T47D (cell line): Measurements from ENCODE around the gene SVEP1.

Experiments used
- DNase-seq, 2 experiments: peaks; one replicate each; pipeline versions ENCODE4 v3.0.0 to v3.0.0-alpha.2; 2011 to 2012; ENCODE audit warnings: low read depth in 1 of 2, low spot score in 1 of 2
- JUND ChIP-seq: IDR thresholded peaks from 2 replicates; pipeline ENCODE4 v1.6.1; 2012; ENCODE audit warnings: low read depth
- in situ Hi-C: cut with HindIII; loops from 2 replicates; pipeline ENCODE4 v1.10.0; 2016; ENCODE audit warnings: low sequenced_read_pairs, low pct_unique_long_range_greater_than_20kb

Gene SVEP1

GRCh38 chr9:110446171-110446570, 133.4 kb downstream of the SVEP1 start:
- in situ Hi-C loops = no loop called here
- DNase-seq = no peak
- TF ChIP-seq JUND = no peak

DNA sequence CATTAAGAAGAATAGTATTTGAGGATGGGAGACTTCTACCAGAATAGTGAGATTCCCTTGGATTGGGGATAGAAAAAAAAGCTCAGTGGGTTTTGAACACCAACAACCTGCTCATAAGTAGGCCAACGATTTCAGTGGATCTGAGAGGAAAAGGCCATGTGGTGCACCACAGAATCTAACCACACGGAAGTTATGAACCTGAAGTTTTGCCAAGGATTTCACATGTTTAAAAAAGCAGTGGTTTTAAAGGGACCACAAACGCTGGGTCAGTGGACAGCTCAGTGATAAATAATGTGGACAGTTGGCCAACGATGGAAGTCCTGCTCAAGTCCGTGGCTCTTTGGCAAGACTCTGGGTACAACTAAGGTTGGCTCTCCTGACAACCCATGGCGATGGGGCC, 134.6 kb downstream of the SVEP1 start:
- no peak for TF ChIP-seq JUND
- in situ Hi-C loops = no loop called here

GRCh38 chr9:110443866-110444220, 135.7 kb downstream of the SVEP1 start:
- in situ Hi-C loops = no loop called here
- no peak for TF ChIP-seq JUND
- DNase-seq = no peak

More for the DNA sequence above, 134.6 kb downstream of the SVEP1 start:
- no peak for DNase-seq

DNA sequence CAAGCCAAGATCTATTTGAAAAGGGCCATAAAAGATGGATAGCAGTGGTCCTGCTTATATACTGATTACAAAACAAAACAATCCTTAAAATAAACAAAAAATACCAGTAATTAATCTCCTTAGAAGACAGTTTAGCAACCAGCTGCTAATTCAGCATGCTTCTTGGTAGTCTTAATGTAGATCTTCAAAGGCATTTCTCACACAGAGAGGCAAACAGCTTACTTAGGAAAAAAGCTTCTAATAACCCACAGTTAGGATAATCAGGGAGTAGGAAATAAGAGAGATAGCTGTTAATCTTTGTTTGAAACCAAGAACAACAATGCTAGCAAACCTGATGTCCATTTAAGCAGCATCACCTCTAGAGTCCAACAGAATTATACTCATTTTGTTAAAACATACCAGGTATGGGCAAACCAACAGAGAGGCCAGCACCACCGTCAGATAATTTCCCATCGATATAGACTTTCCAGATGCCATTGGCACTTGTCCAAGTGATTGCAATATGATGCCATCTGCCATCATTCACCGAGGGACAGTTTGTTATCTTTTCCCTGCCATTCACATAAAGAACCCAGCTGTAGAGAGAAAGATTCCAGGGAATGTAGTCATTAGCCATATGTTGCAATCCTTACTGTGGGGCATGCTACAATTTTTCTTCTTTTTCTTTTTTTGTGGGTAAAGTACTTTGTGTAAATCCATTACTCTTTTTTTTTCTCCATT, 136.2 kb downstream of the SVEP1 start:
- in situ Hi-C loops = no loop called here
- TF ChIP-seq JUND = no peak
- no peak for DNase-seq

DNA sequence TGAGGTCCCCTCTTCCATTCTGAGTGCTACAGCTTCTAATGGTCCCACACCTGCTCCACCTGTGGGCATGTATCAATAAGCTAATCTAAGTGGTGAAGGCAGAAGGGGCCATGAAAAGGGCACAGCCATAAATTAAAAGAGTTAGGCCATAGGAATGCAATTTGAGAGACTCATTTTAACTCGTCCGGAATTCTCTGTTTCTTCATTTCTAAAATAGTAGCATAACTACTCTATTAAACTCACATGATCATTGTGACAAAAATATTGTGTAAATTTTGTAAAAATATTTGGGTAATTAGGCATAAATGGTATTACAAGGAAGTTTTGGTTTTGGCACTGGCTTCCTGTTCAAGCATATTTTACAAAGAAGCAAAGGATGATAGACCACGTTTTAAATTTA, 138.7 kb downstream of the SVEP1 start:
- DNase-seq = no peak
- TF ChIP-seq JUND = no peak
- in situ Hi-C loops = no loop called here

- no peak for DNase-seq
- no peak for TF ChIP-seq JUND
- in situ Hi-C loops = no loop called here
Observed at GRCh38 chr9:110440172-110440571, 139.4 kb downstream of the SVEP1 start.

- DNase-seq = no peak
- in situ Hi-C loops = no loop called here
Observed at GRCh38 chr9:110432253-110432652, 147.3 kb downstream of the SVEP1 start.

DNA sequence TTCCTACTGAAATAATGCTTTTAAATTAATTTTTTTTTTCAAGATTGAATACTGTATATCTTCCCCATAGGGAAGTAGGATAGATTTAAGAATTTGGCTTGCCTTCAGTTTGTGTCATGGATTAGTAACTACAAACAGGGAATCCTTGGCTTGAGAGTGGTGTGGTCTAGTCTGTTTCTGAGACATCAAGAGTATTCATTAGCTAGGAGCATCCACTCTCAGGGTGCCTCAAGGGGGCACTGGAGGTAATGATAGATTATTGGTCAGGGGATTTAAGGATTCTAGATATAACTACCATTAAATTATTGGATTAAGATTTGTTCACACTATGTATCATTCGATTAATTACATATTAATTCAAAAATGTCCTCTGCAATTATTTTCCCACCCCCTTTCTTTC, 150.1 kb downstream of the SVEP1 start:
- in situ Hi-C loops = no loop called here
- no peak for DNase-seq
- TF ChIP-seq JUND = no peak

More at GRCh38 chr9:110432253-110432652, 147.3 kb downstream of the SVEP1 start:
- no peak for TF ChIP-seq JUND

- DNase-seq = peak; percentile 22 to 76
- in situ Hi-C loops = no loop called here
- TF ChIP-seq JUND = no peak
Observed at GRCh38 chr9:110427497-110428104, 151.9 kb downstream of the SVEP1 start.

DNA sequence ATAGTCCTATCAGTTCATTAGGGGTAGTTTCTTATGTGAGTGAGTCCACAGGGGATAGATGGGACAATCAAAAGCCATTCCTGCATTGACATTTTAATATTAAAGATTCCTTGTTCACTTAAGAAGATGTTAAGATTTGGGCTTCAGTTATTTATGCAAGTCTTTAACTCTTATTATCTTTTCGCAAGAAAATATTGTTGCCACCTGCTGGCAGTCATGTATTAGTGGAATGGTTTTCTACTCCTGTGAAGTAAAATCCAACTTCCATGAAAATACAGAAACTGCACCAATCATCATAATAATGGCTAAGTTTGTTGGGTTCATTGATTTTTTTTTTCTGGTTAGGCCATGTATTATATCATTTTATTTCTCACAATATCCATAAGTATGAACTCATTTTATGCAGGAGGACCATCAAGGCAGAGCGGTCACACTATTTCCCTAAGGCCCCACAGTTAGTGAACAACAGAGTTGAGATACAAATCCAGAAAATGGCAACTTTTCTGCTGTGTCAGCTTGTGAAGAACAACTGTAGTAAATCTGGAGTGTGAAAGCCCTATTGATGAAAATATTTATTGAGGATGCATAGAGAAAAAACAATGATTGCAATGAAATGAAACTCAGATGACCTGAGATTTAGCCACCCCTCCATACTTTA, 153.4 kb downstream of the SVEP1 start:
- TF ChIP-seq JUND = no peak
- DNase-seq = peak in 1 of 2 experiments; percentile 64
- in situ Hi-C loops = no loop called here

GRCh38 chr9:110414471-110414870, 165.1 kb downstream of the SVEP1 start:
- DNase-seq = no peak
- no peak for TF ChIP-seq JUND
- in situ Hi-C loops = no loop called here

DNA sequence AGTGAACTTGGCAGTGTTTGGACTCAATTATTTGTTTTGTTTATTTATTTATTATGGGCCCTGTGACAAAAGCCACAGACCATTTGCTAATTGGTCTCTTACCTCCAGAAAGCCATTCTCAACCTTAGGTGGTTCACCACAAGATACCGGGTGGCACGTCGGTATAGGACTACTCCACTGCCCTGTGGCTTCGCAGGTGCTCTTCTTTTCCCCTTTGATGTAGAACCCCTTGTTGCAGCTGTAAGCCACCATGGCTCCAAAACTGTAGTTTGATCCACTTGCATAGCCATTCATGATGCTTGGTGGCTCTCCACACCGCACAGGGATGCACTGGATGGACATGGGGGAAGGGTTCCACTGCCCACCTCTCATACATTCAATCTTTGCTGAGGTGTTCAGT, 168.6 kb downstream of the SVEP1 start:
- in situ Hi-C loops = no loop called here
- TF ChIP-seq JUND = no peak
- DNase-seq = no peak

DNA sequence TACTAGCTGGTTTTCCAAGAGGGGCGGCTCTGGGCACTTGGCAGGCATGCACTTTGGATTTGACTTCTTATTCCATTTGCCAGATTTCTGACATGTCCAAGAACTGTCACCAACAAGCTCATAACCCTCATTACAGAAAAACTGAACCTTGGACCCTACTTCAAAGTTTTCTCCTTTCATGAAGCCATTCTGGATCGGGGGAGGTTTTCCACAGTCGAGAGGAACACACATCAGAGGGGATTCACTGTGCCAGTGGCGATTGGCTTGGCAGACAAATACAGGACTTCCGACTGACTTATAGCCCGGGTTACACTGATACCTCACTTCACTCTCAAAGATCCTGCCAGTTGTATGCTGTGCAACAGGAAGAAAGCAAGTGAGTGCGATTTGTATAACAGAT, 170.9 kb downstream of the SVEP1 start:
- in situ Hi-C loops = no loop called here
- no peak for DNase-seq

More for the DNA sequence above, 170.9 kb downstream of the SVEP1 start:
- TF ChIP-seq JUND = no peak
